ENCODE measurements around the gene FYCO1.

The FYCO1 gene

GRCh38 chr3:45943207-45943846, 52.3 kb downstream of the FYCO1 start, which contains the start of gene CXCR6:
CXCR6 (plus strand) TSS chr3:45943464; CDS start chr3:45946482, 3,018 bp downstream.
- 96% methylated on average over 8 of the region's 8 CpGs for WGBS
- Histone ChIP-seq H3K79me1 (replicated peaks; ENCODE audit: low read length, poor library complexity, severe bottlenecking) (no peaks in the 10 kb centered on the region), H3K9me3 (ENCODE audit: control insufficient read depth, low read length) (no peaks in the 10 kb centered on the region), H3K4me1 (ENCODE audit: control insufficient read depth, insufficient read depth, low read depth, low read length) (no peaks in the 10 kb centered on the region), H3K4ac (ENCODE audit: low read depth in 1 of 2, low read length in 2 of 2) (no peak within 1 kb of the TSS), H3K14ac (ENCODE audit: low read length in 2 of 2) (no peak within 1 kb of the TSS), H2AFZ (ENCODE audit: low read depth, low read length) (no peak within 1 kb of the TSS), H3K18ac (ENCODE audit: low read depth in 1 of 2, low read length in 2 of 2) (peak within 1 kb of the TSS in 1 of 2 experiments; percentile 42), H2AK5ac (ENCODE audit: low read length, severe bottlenecking) (no peak within 1 kb of the TSS), H2BK120ac (ENCODE audit: low read depth, low read length) (no peak within 1 kb of the TSS), H3K27ac (ENCODE audit: low read length, poor library complexity, severe bottlenecking) (no peak within 1 kb of the TSS), H3K4me2 (ENCODE audit: low read length, poor library complexity, severe bottlenecking) (no peak within 1 kb of the TSS), H4K91ac (ENCODE audit: low read length) (no peak within 1 kb of the TSS), H3K36me3 (ENCODE audit: control insufficient read depth in 1 of 2, insufficient read depth in 2 of 2, low read depth in 1 of 2, low read length in 2 of 2) (peaks cover 28 to 40% of the 10 kb centered on the region in 2 experiments), H2BK15ac (ENCODE audit: low read depth, poor library complexity, severe bottlenecking) (no peak within 1 kb of the TSS), H3K9ac (ENCODE audit: low read length) (no peak within 1 kb of the TSS), H3K4me3 (ENCODE audit: insufficient read depth in 1 of 2, low read depth in 1 of 2, low read length in 2 of 2) (peak within 1 kb of the TSS in 1 of 2 experiments; percentile 4), H2BK12ac (ENCODE audit: low read length in 2 of 2) (no peak within 1 kb of the TSS), H2BK5ac (ENCODE audit: low read depth, low read length, poor library complexity, severe bottlenecking) (no peak within 1 kb of the TSS), H4K8ac (ENCODE audit: low read length) (no peak within 1 kb of the TSS), H3K23ac (ENCODE audit: low read length in 2 of 2) (no peak within 1 kb of the TSS), H3K27me3 (ENCODE audit: control insufficient read depth in 1 of 2, insufficient read depth in 1 of 2, low read length in 2 of 2) (no peaks in the 10 kb centered on the region)
- no peak for DNase-seq

- DNase-seq, result peak; percentile 13
- no peaks in the 10 kb centered on the region for H3K79me1 ChIP-seq (replicated peaks; ENCODE audit: low read length, poor library complexity, severe bottlenecking)
- no peak overlapping the region for H3K27ac ChIP-seq (ENCODE audit: low read length, poor library complexity, severe bottlenecking)
- no peak overlapping the region for H2AFZ ChIP-seq (ENCODE audit: low read depth, low read length)
- H2BK5ac ChIP-seq (ENCODE audit: low read depth, low read length, poor library complexity, severe bottlenecking), result no peak overlapping the region
- H3K23ac ChIP-seq (ENCODE audit: low read length in 2 of 2), result no peak overlapping the region
- no peak overlapping the region for H4K8ac ChIP-seq (ENCODE audit: low read length)
- no peak overlapping the region for H3K4ac ChIP-seq (ENCODE audit: low read depth in 1 of 2, low read length in 2 of 2)
- H3K14ac ChIP-seq (ENCODE audit: low read length in 2 of 2), result no peak overlapping the region
- no peaks in the 10 kb centered on the region for H3K9me3 ChIP-seq (ENCODE audit: control insufficient read depth, low read length)
- H4K91ac ChIP-seq (ENCODE audit: low read length), result no peak overlapping the region
- H3K4me1 ChIP-seq (ENCODE audit: control insufficient read depth, insufficient read depth, low read depth, low read length), result no peaks in the 10 kb centered on the region
- H2AK5ac ChIP-seq (ENCODE audit: low read length, severe bottlenecking), result no peak overlapping the region
- H2BK15ac ChIP-seq (ENCODE audit: low read depth, poor library complexity, severe bottlenecking), result no peak overlapping the region
- H3K27me3 ChIP-seq (ENCODE audit: control insufficient read depth in 1 of 2, insufficient read depth in 1 of 2, low read length in 2 of 2), result no peaks in the 10 kb centered on the region
- no peak overlapping the region for H2BK12ac ChIP-seq (ENCODE audit: low read length in 2 of 2)
- peaks cover 27 to 37% of the 10 kb centered on the region in 2 experiments for H3K36me3 ChIP-seq (ENCODE audit: control insufficient read depth in 1 of 2, insufficient read depth in 2 of 2, low read depth in 1 of 2, low read length in 2 of 2)
- H3K18ac ChIP-seq (ENCODE audit: low read depth in 1 of 2, low read length in 2 of 2), result peak overlapping the region in 1 of 2 experiments; percentile 42
- H3K4me2 ChIP-seq (ENCODE audit: low read length, poor library complexity, severe bottlenecking), result no peak overlapping the region
- H3K9ac ChIP-seq (ENCODE audit: low read length), result no peak overlapping the region
- WGBS, result 91% methylated on average over 6 of the region's 6 CpGs
- peak overlapping the region in 1 of 2 experiments; percentile 4 for H3K4me3 ChIP-seq (ENCODE audit: insufficient read depth in 1 of 2, low read depth in 1 of 2, low read length in 2 of 2)
- H2BK120ac ChIP-seq (ENCODE audit: low read depth, low read length), result no peak overlapping the region
Observed at GRCh38 chr3:45942051-45942825, 53.4 kb downstream of the FYCO1 start.

GRCh38 chr3:45940781-45941365, 54.8 kb downstream of the FYCO1 start:
- Histone ChIP-seq H3K27me3 (ENCODE audit: control insufficient read depth in 1 of 2, insufficient read depth in 1 of 2, low read length in 2 of 2) (no peaks in the 10 kb centered on the region), H2BK5ac (ENCODE audit: low read depth, low read length, poor library complexity, severe bottlenecking) (no peak overlapping the region), H4K8ac (ENCODE audit: low read length) (no peak overlapping the region), H2BK12ac (ENCODE audit: low read length in 2 of 2) (no peak overlapping the region), H3K36me3 (ENCODE audit: control insufficient read depth in 1 of 2, insufficient read depth in 2 of 2, low read depth in 1 of 2, low read length in 2 of 2) (peaks cover 29 to 36% of the 10 kb centered on the region in 2 experiments), H2AK5ac (ENCODE audit: low read length, severe bottlenecking) (no peak overlapping the region), H3K79me1 (replicated peaks; ENCODE audit: low read length, poor library complexity, severe bottlenecking) (no peaks in the 10 kb centered on the region), H2AFZ (ENCODE audit: low read depth, low read length) (no peak overlapping the region), H3K23ac (ENCODE audit: low read length in 2 of 2) (no peak overlapping the region), H2BK120ac (ENCODE audit: low read depth, low read length) (no peak overlapping the region), H3K9ac (ENCODE audit: low read length) (no peak overlapping the region), H3K27ac (ENCODE audit: low read length, poor library complexity, severe bottlenecking) (no peak overlapping the region), H3K9me3 (ENCODE audit: control insufficient read depth, low read length) (no peaks in the 10 kb centered on the region), H3K4me2 (ENCODE audit: low read length, poor library complexity, severe bottlenecking) (no peak overlapping the region), H3K4me1 (ENCODE audit: control insufficient read depth, insufficient read depth, low read depth, low read length) (no peaks in the 10 kb centered on the region), H3K18ac (ENCODE audit: low read depth in 1 of 2, low read length in 2 of 2) (no peak overlapping the region), H2BK15ac (ENCODE audit: low read depth, poor library complexity, severe bottlenecking) (no peak overlapping the region), H3K4ac (ENCODE audit: low read depth in 1 of 2, low read length in 2 of 2) (no peak overlapping the region), H4K91ac (ENCODE audit: low read length) (no peak overlapping the region), H3K14ac (ENCODE audit: low read length in 2 of 2) (no peak overlapping the region), H3K4me3 (ENCODE audit: insufficient read depth in 1 of 2, low read depth in 1 of 2, low read length in 2 of 2) (no peak overlapping the region)
- 89% methylated on average over 6 of the region's 6 CpGs for WGBS
- DNase-seq, result no peak

Measured in mesenchymal stem cell (in vitro differentiated cells and primary cell).